Measurements from ENCODE around the gene SND1.

- TF ChIP-seq CTCF (IDR thresholded peaks at IDR 0.05) (no peak), EZH2 (IDR thresholded peaks at IDR 0.05; ENCODE audit: borderline replicate concordance, insufficient read depth, low read depth, low read length, poor library complexity, severe bottlenecking) (no peak)
Observed at GRCh38 chr7:127998671-127999070, 346.7 kb downstream of the SND1 start.

All from B cell (primary cell).